ENCODE data around the gene DIS3L2. TPM values are rescaled to one million over a fixed set of nuclear protein-coding genes. Genes with fewer than 3 reads are reported as not detected.

DIS3L2 gene
- total and polyA plus RNA-seq, 2 of the 8 experiments (the other 6 are each of a cell fraction or from before 2014, with no cell fraction given) = 11.5 to 21.6 TPM

DNA sequence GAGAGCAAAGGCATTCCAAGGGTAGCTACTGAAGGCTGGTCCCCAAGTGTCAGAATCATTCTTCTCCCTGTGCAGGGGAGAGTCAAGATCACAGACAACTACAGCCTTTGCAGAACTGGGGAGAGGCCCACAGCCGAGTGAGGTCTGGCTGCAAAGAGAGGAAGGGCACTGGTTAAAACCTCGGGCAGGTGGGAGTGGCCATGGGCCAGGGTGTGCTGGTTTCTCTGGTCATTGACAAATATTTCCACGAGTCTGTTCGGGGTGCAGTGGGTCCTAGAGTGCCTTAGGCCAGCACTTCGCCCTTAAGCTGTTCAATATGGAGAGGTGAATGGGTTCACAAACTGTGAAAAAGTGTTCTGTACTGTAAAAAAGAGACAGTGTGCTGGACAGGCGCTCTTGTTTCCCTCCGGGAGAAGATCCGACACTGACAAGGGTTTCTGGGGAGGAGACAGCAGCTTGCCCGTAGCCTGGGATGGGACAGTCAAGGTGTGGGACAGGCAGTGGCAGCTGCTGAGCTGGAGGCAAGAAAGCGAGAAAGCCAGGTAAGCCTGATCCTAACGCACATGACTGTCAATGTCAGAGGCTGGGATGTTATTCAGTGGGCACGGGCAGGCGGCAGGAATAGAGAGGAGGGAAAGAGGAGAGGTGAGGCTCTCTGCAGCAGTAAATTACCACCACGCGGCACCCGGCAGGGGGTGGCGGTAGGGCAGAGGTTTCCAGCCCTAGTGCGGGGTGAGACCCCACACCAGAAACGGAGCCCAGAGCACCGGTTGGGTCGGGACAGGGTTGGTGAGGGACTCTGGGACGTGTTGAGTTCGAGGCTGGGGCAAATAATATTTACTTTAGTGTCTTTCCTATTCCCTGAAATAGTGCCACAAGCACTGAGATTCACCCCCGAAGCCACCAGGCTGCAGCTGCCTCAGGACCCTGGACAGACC lies 37.3 kb upstream of the DIS3L2 start (continued):
- TF ChIP-seq GTF2F1 (IDR thresholded peaks at IDR 0.05; ENCODE audit: borderline replicate concordance, low read depth, low read length) (no peak), TBP (IDR thresholded peaks at IDR 0.05; ENCODE audit: low read depth, low read length) (no peak), TAF7 (optimal IDR thresholded peaks at IDR 0.05; ENCODE audit: borderline replicate concordance, low read depth, low read length) (no peak), CBX8 (IDR thresholded peaks at IDR 0.05; ENCODE audit: borderline replicate concordance, low read depth, low read length) (no peak), NANOG (IDR thresholded peaks at IDR 0.05; ENCODE audit: insufficient read depth, low read depth, low read length, poor library complexity, severe bottlenecking) (no peak), CBX5 (IDR thresholded peaks at IDR 0.05; ENCODE audit: low read depth, low read length) (no peak), CREB1 (IDR thresholded peaks at IDR 0.05) (no peak), KDM5A (IDR thresholded peaks at IDR 0.05; ENCODE audit: low read length) (no peak), ASH2L (IDR thresholded peaks at IDR 0.05; ENCODE audit: low read length) (no peak), POLR2AphosphoS5 (IDR thresholded peaks at IDR 0.05; ENCODE audit: low read depth, low read length) (no peak)

Measured in H1 (cell line).